ENCODE data around the gene SCO2.
"Not testable (repeated sequence)": the region's sequence is repeated elsewhere in the genome, so short reads cannot be mapped to it uniquely, and the experiment has no call there.

Gene SCO2

DNA sequence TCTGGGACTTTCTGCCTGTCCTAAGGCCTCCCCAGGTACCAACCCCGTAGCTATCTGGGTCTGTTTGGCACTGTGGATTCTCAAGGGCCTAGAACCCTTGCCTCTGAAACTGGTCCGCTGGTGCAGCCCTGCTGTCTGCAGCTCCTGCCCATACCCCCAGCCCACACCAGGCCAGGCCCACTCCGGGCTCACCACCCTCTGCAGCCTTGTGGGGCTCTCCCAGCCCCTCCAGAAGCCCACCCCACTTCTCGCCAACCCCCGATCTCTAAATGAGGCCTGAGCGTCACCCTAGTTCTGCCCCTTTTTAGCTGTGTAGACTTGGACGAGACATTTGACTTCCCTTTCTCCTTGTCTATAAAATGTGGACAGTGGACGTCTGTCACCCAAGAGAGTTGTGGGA, 25.0 kb upstream of the SCO2 start:
- DNase-seq (ENCODE audit: low read depth), result no peak

DNA sequence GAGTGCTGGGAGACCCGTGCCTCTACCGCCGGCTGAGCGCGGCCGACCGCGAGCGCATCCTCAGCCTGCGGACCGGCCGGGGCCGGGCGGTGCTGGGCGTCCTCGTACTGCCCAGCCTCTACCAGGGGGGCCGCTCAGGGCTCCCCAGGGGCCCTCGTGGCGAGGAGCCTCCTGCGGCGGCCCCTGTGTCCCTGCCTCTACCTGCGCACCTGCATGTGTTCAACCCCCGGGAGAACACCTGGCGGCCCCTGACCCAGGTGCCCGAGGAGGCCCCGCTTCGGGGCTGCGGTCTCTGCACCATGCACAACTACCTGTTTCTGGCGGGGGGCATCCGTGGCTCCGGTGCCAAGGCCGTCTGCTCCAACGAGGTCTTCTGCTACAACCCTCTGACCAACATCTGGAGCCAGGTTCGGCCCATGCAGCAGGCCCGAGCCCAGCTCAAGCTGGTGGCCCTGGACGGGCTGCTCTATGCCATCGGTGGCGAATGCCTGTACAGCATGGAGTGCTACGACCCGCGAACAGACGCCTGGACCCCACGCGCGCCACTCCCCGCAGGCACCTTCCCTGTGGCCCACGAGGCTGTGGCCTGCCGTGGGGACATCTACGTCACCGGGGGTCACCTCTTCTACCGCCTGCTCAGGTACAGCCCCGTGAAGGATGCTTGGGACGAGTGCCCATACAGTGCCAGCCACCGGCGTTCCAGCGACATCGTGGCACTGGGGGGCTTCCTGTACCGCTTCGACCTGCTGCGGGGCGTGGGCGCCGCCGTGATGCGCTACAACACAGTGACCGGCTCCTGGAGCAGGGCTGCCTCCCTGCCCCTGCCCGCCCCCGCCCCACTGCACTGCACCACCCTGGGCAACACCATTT, 23.8 kb upstream of the SCO2 start:
- DNase-seq (ENCODE audit: low read depth), result no peak

GRCh38 chr22:50548040-50548920, 22.9 kb upstream of the SCO2 start:
- peak; percentile 52 for DNase-seq (ENCODE audit: low read depth)

- DNase-seq (ENCODE audit: low read depth), result no peak
These were observed 22.0 kb upstream of the SCO2 start for GRCh38 chr22:50547263-50547985.

GRCh38 chr22:50546326-50547262, 21.2 kb upstream of the SCO2 start:
- no peak for DNase-seq (ENCODE audit: low read depth)

DNA sequence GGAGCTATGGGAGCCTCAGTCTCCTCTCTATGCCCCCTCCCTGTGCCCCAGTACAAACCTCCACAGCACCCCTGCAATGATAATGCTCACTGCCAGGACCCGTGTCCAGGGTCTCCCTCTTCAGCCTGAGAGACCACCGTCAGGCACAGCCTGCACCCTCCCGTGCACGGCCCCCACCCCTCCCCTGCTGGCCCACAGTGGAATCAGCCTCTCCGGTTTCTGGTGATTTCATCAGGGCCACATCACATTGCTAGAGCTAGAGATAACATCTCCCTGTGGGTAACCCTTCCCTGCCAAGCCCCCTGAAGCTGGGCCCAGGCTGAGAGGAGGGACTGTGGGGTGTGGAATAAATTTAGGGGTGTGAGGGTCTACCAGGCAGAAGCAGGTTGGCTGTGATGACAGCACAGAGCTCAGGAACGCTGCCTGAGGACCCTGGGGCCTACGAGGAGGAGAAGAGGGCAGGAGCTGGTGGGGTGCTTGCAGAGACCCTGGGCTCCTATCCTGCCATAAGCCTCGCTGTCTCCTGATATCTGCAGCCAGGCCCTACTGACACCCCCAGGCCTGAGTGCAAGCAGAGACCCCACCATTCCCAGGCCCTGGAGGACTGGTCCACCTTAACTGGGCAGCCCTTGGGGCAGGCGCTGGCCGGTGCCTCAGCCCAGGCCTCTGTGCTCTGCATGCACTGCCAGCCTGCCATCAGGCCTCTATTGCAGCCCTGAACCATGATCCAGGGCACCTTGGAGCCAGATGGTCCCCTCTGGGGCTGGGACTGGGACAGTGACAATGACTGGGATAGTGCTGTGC, 20.3 kb upstream of the SCO2 start, which contains the start of gene KLHDC7B:
TSS of gene KLHDC7B (plus strand) at position 378 of the 804 bp plus-strand sequence. CDS start at position 723, 345 bp downstream.
- DNase-seq (ENCODE audit: low read depth), result no peak

- no peak for DNase-seq (ENCODE audit: low read depth)
These were observed 19.4 kb upstream of the SCO2 start for GRCh38 chr22:50544746-50545253.

- DNase-seq (ENCODE audit: low read depth), result peak; percentile 78
These were observed 18.8 kb upstream of the SCO2 start for GRCh38 chr22:50544078-50544745.

GRCh38 chr22:50542416-50542927, 17.1 kb upstream of the SCO2 start:
- no peak for DNase-seq (ENCODE audit: low read depth)

DNA sequence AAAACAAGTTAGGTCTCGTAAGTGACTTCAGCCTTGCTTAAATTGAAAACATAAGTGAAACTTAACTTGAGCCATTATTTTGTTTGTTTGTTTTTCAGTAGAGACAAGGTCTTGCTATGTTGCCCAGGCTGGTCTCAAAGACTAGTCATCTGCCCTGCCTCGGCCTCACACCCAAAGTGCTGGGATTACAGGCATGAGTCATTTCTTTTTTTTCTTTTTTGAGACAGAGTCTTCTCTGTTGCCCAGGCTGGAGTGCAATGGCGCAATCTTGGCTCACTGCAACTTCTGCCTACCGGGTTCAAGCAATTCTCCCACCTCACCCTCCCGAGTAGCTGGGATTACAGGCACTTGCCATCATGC, 16.2 kb upstream of the SCO2 start:
- DNase-seq (ENCODE audit: low read depth), result not testable (repeated sequence)

DNA sequence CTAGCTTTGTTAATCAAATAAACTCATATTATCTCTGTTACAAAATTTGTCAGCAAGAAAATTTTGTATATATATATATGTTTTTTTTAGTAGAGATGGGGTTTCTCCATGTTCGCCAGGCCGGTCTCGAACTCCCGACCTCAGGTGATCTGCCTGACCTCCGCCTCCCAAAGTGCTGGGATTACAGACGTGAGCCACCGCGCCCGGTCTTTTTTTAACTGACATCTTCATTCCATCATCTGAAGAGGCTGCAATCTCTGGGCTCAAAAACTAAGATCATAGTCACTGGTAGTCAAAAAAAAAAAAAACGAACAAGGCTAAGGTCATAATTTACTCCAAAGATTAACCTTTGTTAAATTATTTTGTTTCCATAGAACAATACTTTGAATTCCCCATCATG, 15.0 kb upstream of the SCO2 start:
- DNase-seq (ENCODE audit: low read depth), result no peak

GRCh38 chr22:50537765-50538164, 12.4 kb upstream of the SCO2 start:
- no peak for DNase-seq (ENCODE audit: low read depth)

DNA sequence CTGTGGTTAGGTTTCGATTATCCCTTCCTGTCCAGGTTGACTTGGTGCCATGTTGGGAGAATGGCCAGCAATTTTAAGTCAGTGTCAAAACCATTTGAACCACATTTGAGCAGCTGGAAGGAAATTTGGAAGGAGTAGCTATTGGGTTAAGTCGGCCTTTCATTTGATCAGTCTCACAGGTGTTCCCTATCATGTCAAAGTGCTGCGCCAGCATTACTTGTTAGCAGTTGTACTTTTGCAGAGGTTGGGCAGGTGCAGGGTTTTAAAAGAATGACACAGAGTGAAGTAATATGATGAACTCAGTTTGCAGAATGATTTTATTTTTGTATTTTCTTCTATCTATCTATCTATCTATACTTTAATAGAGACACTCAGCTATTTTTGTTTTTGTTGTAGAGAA, 10.8 kb upstream of the SCO2 start:
- DNase-seq (ENCODE audit: low read depth), result no peak

DNA sequence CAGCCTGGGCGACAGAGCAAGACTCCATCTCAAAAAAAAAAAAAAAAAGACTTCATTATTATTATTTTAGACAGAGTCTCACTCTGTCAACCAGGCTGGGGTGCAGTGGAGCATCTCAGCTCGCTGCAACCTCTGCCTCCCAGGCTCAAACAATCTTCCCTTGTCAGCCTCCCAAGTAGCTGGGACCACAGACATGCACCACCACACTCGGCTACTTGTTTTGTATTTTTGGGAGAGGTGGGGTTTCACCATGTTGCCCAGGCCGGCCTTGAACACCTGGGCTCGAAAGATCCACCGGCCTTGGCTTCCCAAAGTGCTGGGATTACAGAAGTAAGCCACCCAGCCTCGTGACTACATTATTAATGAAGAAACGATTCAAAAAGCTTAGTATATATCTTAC, 9.7 kb upstream of the SCO2 start:
- DNase-seq (ENCODE audit: low read depth), result no peak

DNA sequence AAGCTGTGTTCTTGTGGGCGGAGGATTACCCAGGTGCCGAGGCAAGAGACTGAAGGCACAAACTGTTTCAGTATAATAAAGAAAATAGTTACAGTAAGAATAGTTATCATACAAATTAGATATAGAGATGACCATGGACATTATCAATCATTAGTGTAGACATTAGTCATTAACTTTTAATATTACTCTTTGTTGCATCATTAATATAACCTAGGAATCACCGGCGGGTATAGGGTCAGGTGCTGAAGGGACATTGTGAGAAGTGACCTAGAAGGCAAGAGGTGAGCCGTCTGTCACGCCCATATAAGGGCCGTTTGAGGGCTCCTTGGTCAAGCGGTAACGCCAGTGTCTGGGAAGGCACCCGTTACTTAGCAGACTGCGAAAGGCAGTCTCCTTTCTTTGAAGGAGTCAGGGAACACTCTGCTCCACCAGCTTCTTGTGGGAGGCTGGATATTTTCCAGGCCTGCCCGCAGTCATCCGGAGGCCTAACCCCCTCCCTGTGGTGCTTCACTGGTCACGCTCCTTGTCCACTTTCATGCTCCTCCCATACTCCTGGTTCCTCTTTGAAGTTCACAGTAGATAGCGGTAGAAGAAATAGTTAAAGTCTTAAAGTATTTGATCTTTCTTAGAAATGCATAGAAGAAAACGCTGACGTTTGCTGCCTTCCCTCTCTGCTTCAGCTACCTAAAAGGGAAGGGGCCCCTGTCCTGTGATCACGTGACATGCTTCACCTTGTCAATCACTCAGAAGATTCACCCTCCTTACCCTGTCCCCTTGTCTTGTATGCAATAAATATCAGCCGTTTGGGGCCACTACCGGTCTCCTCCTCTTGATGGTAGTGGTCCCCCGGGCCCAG, 8.7 kb upstream of the SCO2 start:
- not testable (repeated sequence) for DNase-seq (ENCODE audit: low read depth)

GRCh38 chr22:50532824-50533796, 7.7 kb upstream of the SCO2 start:
- no peak for DNase-seq (ENCODE audit: low read depth)
